ENCODE data around the gene EIF4EBP2. TPM values are rescaled to one million over a fixed set of nuclear protein-coding genes. Genes with fewer than 3 reads are reported as not detected.

Gene EIF4EBP2
- polyA plus RNA-seq, 3 donors = 75.1 to 97.4 (median 81.0) TPM

- no peak for DNase-seq (ENCODE audit: extremely low read depth in 1 of 11, low read depth in 9 of 11, low spot score in 4 of 11)
Observed at GRCh38 chr10:70476249-70477035, 72.5 kb downstream of the EIF4EBP2 start.

GRCh38 chr10:70477661-70478162 lies 73.8 kb downstream of the EIF4EBP2 start:
- no peak for DNase-seq (ENCODE audit: extremely low read depth in 1 of 11, low read depth in 9 of 11, low spot score in 4 of 11)

Other genes with a start within 250 kb of the EIF4EBP2 start
- 100 to 1,000 TPM; 109 to 115 (median 114) TPM for gene SAR1A, start 233.6 kb upstream of the EIF4EBP2 start, polyA plus RNA-seq (ENCODE audit: insufficient read length in 3 of 3)
- 100 to 1,000 TPM in 2 of 3 donors, 10 to 100 TPM in 1; 98.4 to 117 (median 110) TPM for gene PPA1, start 170.7 kb upstream of the EIF4EBP2 start, polyA plus RNA-seq (ENCODE audit: insufficient read length in 3 of 3)
- gene NPFFR1, start 120.1 kb upstream of the EIF4EBP2 start, polyA plus RNA-seq (ENCODE audit: insufficient read length in 3 of 3) = under 1 TPM; 0.14 to 0.27 (median 0.23) TPM
- 10 to 100 TPM in 2 of 3 donors, 1 to 10 TPM in 1; 9.5 to 11.1 (median 10.9) TPM for gene LRRC20, start 21.5 kb upstream of the EIF4EBP2 start, polyA plus RNA-seq (ENCODE audit: insufficient read length in 3 of 3)
- under 1 TPM; 0.14 to 0.45 (median 0.33) TPM for gene NODAL, start 37.5 kb downstream of the EIF4EBP2 start, polyA plus RNA-seq (ENCODE audit: insufficient read length in 3 of 3)
- 10 to 100 TPM; 10.1 to 12.8 (median 11.9) TPM for gene PALD1, start 74.6 kb downstream of the EIF4EBP2 start, polyA plus RNA-seq (ENCODE audit: insufficient read length in 3 of 3)
- gene PRF1, start 198.6 kb downstream of the EIF4EBP2 start, polyA plus RNA-seq (ENCODE audit: insufficient read length in 3 of 3) = under 1 TPM; 0.41 to 0.85 (median 0.42) TPM